Astrocyte (in vitro differentiated cells and primary cell): ENCODE measurements around the gene VPREB3.

Source experiments
- EZH2 ChIP-seq: IDR thresholded peaks from 2 replicates; pipeline ENCODE4 v1.6.1; 2012; ENCODE audit warnings: mild to moderate bottlenecking, low read length, inconsistent platforms; ENCODE audit not compliant: insufficient read depth
- TF ChIP-seq, protein P1 (sequence below): IDR thresholded peaks from 2 replicates; pipeline ENCODE4 v1.5.1; 2011; ENCODE audit warnings: low read depth, mild to moderate bottlenecking, inconsistent platforms, low read length, moderate library complexity; ENCODE audit not compliant: insufficient read depth

DNA sequence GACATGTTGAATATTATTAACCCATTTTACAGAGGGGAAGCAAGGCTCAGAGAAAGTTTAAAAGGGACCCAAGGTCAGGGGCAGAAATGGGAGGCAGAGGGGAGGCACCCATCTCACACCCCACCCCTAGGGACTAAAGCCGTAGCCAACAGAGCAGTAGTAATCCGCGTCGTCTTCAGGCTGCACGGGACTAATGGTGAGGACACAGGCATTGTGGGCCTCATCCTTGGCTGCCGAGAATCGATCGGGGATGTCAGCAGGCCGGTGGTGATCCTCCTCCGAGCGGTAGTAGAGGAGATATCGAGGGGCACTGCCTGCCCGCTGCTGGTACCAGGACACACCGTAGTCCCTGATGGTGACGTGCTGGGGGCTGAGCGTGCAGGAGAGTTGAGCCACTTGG lies 1.5 kb downstream of the VPREB3 start:
- TF ChIP-seq, protein P1, sequence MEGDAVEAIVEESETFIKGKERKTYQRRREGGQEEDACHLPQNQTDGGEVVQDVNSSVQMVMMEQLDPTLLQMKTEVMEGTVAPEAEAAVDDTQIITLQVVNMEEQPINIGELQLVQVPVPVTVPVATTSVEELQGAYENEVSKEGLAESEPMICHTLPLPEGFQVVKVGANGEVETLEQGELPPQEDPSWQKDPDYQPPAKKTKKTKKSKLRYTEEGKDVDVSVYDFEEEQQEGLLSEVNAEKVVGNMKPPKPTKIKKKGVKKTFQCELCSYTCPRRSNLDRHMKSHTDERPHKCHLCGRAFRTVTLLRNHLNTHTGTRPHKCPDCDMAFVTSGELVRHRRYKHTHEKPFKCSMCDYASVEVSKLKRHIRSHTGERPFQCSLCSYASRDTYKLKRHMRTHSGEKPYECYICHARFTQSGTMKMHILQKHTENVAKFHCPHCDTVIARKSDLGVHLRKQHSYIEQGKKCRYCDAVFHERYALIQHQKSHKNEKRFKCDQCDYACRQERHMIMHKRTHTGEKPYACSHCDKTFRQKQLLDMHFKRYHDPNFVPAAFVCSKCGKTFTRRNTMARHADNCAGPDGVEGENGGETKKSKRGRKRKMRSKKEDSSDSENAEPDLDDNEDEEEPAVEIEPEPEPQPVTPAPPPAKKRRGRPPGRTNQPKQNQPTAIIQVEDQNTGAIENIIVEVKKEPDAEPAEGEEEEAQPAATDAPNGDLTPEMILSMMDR = no peak
- TF ChIP-seq EZH2 = no peak
